Loucy (cell line): ENCODE data around the gene CYFIP2.

ENCODE experiments used
- H2AFZ ChIP-seq: fragments of 200-600 bp; sonication (generic); 2 replicates; pipeline ENCODE4 v1.6.0; 2016; ENCODE audit warnings: antibody characterized with exemption, mild to moderate bottlenecking, low read length, moderate library complexity
- H3F3A ChIP-seq: fragments of 200-600 bp; 2 replicates; pipeline ENCODE4 v1.6.0; 2016; ENCODE audit warnings: antibody characterized with exemption, low read depth, mild to moderate bottlenecking
- H3K27me3 ChIP-seq: fragments of 200-600 bp; sonication (generic); 2 replicates; pipeline ENCODE4 v1.6.1; 2014; ENCODE audit warnings: low read length, mild to moderate bottlenecking; ENCODE audit not compliant: insufficient read depth, poor library complexity, severe bottlenecking
- H3K36me3 ChIP-seq: fragments of 200-600 bp; sonication (generic); 2 replicates; pipeline ENCODE4 v1.6.1; 2016; ENCODE audit warnings: low read length; ENCODE audit not compliant: insufficient read depth
- H3K4me1 ChIP-seq: fragments of 200-600 bp; sonication (generic); 2 replicates; pipeline ENCODE4 v1.5.1; 2014; ENCODE audit warnings: low read length, mild to moderate bottlenecking; ENCODE audit not compliant: insufficient read depth, poor library complexity, severe bottlenecking
- H3K4me2 ChIP-seq: fragments of 200-600 bp; sonication (generic); 2 replicates; pipeline ENCODE4 v1.6.0; 2014; ENCODE audit warnings: antibody characterized with exemption, low read length, low read depth, mild to moderate bottlenecking; ENCODE audit not compliant: poor library complexity, severe bottlenecking
- H3K4me3 ChIP-seq: fragments of 200-600 bp; sonication (generic); 2 replicates; pipeline ENCODE4 v1.5.1; 2014; ENCODE audit warnings: low read length, mild to moderate bottlenecking, mixed read lengths; ENCODE audit not compliant: poor library complexity, severe bottlenecking
- H3K79me2 ChIP-seq: fragments of 200-600 bp; sonication (generic); 2 replicates; pipeline ENCODE4 v1.6.1; 2014; ENCODE audit warnings: low read length; ENCODE audit not compliant: insufficient read depth
- H3K9ac ChIP-seq: fragments of 200-600 bp; sonication (generic); 2 replicates; pipeline ENCODE4 v1.6.0; 2014; ENCODE audit warnings: mild to moderate bottlenecking, low read depth, low read length, moderate library complexity; ENCODE audit not compliant: poor library complexity, severe bottlenecking
- H3K9me2 ChIP-seq: fragments of 200-600 bp; sonication (generic); replicated peaks from 2 replicates; pipeline ENCODE4 v1.6.1; 2016; ENCODE audit warnings: low read depth, low read length, mixed read lengths
- H3K9me3 ChIP-seq: fragments of 200-600 bp; sonication (generic); 2 replicates; pipeline ENCODE4 v1.6.1; 2014; ENCODE audit warnings: mild to moderate bottlenecking, antibody characterized with exemption, low read length, low read depth; ENCODE audit not compliant: insufficient read depth
- H4K20me1 ChIP-seq: fragments of 200-600 bp; sonication (generic); 2 replicates; pipeline ENCODE4 v1.6.0; 2014; ENCODE audit warnings: antibody characterized with exemption, low read length, mild to moderate bottlenecking; ENCODE audit not compliant: insufficient read depth, poor library complexity, severe bottlenecking
- EZH2phosphoT487 ChIP-seq: fragments of 200-600 bp; IDR thresholded peaks from 2 replicates; pipeline ENCODE4 v1.6.1; 2018; ENCODE audit warnings: antibody characterized with exemption, mild to moderate bottlenecking, moderate library complexity, borderline replicate concordance
- TF ChIP-seq, protein P1 (sequence below): fragments of 200-600 bp; sonication (generic); conservative IDR thresholded peaks from 2 replicates; pipeline ENCODE4 v1.5.1; 2014; ENCODE audit warnings: mild to moderate bottlenecking, antibody characterized with exemption, low read length

The CYFIP2 gene

GRCh38 chr5:157359356-157360055 lies 93.6 kb downstream of the CYFIP2 start:
- TF ChIP-seq, protein P1, sequence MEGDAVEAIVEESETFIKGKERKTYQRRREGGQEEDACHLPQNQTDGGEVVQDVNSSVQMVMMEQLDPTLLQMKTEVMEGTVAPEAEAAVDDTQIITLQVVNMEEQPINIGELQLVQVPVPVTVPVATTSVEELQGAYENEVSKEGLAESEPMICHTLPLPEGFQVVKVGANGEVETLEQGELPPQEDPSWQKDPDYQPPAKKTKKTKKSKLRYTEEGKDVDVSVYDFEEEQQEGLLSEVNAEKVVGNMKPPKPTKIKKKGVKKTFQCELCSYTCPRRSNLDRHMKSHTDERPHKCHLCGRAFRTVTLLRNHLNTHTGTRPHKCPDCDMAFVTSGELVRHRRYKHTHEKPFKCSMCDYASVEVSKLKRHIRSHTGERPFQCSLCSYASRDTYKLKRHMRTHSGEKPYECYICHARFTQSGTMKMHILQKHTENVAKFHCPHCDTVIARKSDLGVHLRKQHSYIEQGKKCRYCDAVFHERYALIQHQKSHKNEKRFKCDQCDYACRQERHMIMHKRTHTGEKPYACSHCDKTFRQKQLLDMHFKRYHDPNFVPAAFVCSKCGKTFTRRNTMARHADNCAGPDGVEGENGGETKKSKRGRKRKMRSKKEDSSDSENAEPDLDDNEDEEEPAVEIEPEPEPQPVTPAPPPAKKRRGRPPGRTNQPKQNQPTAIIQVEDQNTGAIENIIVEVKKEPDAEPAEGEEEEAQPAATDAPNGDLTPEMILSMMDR, result no peak
- TF ChIP-seq EZH2phosphoT487, result no peak
- no peak overlapping the region for H3K4me3 ChIP-seq
- no peaks in the 10 kb centered on the region for H3K9me3 ChIP-seq
- H3K9me2 ChIP-seq, result no peaks in the 10 kb centered on the region
- no peaks in the 10 kb centered on the region for H3K27me3 ChIP-seq
- H3K4me1 ChIP-seq, result no peaks in the 10 kb centered on the region
- H2AFZ ChIP-seq, result no peak overlapping the region
- no peaks in the 10 kb centered on the region for H3F3A ChIP-seq
- H3K79me2 ChIP-seq, result no peaks in the 10 kb centered on the region
- H3K9ac ChIP-seq, result no peak overlapping the region
- H3K36me3 ChIP-seq, result peaks cover 81% of the 10 kb centered on the region; the same call in 1 of the 2 replicates
- H4K20me1 ChIP-seq, result no peaks in the 10 kb centered on the region
- no peak overlapping the region for H3K4me2 ChIP-seq

GRCh38 chr5:157362012-157362411 lies 96.1 kb downstream of the CYFIP2 start:
- Histone ChIP-seq H3K9ac (no peak overlapping the region), H3K4me3 (no peak overlapping the region), H3K4me1 (no peaks in the 10 kb centered on the region), H3K27me3 (no peaks in the 10 kb centered on the region), H3K9me2 (no peaks in the 10 kb centered on the region), H3K36me3 (peaks cover 93% of the 10 kb centered on the region; the same call in 1 of the 2 replicates), H3K79me2 (no peaks in the 10 kb centered on the region), H2AFZ (no peak overlapping the region), H4K20me1 (no peaks in the 10 kb centered on the region), H3K4me2 (no peak overlapping the region), H3K9me3 (no peaks in the 10 kb centered on the region), H3F3A (no peaks in the 10 kb centered on the region)
- TF ChIP-seq, protein P1, result no peak
- no peak for TF ChIP-seq EZH2phosphoT487

- no peaks in the 10 kb centered on the region for H3K27me3 ChIP-seq
- H3F3A ChIP-seq, result no peaks in the 10 kb centered on the region
- no peaks in the 10 kb centered on the region for H4K20me1 ChIP-seq
- H3K4me1 ChIP-seq, result no peaks in the 10 kb centered on the region
- H3K4me3 ChIP-seq, result no peak overlapping the region
- no peak overlapping the region for H2AFZ ChIP-seq
- no peaks in the 10 kb centered on the region for H3K9me3 ChIP-seq
- H3K79me2 ChIP-seq, result no peaks in the 10 kb centered on the region
- H3K9ac ChIP-seq, result no peak overlapping the region
- no peaks in the 10 kb centered on the region for H3K9me2 ChIP-seq
- H3K4me2 ChIP-seq, result no peak overlapping the region
- H3K36me3 ChIP-seq, result peaks cover 95% of the 10 kb centered on the region; the same call in 1 of the 2 replicates
- TF ChIP-seq EZH2phosphoT487, result no peak
- TF ChIP-seq, protein P1, result no peak
These were observed 96.6 kb downstream of the CYFIP2 start for GRCh38 chr5:157362502-157362901.
